Tongue (tissue), 2 donors: ENCODE data around the gene OGDH. TPM values are rescaled to one million over a fixed set of nuclear protein-coding genes. Genes with fewer than 3 reads are reported as not detected.
"Not testable (repeated sequence)": the region's sequence is repeated elsewhere in the genome, so short reads cannot be mapped to it uniquely, and the experiment has no call there.

ENCODE experiments used
- DNase-seq: peaks from one replicate; pipeline ENCODE4 v3.0.0-alpha.2; 2015
- total RNA-seq: library from RNA; depleted of rRNA; stranded (reverse); fragments of >200 nt; gene quantifications from one replicate; pipeline ENCODE4 v1.2.3, GENCODE V29; 2014

OGDH gene
- total RNA-seq, 1 donor from 2014 or later: 198 TPM

DNA sequence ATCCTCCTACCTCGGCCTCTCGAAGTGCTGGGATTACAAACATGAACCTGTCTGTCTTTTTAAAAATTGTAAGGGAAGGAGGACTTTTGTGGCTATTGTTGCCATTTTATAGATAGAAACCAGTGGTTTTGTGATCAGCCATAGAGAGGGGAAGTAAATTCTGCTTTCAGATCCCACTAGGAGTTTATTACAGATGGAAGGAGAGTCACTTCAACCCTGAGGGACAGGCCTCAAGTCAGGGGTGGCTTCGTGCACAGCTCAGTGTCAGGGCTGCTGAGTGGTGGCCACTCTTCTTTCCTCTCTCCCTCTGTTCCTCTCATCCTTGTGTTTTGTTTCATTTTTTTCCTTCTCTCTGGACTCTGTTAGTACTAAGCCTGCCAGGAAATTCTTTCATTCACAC, 60.8 kb downstream of the OGDH start:
- no peak for DNase-seq

- DNase-seq: no peak
Measured at GRCh38 chr7:44671069-44671468, 64.6 kb downstream of the OGDH start.

GRCh38 chr7:44673324-44673723, 66.9 kb downstream of the OGDH start:
- no peak for DNase-seq

DNA sequence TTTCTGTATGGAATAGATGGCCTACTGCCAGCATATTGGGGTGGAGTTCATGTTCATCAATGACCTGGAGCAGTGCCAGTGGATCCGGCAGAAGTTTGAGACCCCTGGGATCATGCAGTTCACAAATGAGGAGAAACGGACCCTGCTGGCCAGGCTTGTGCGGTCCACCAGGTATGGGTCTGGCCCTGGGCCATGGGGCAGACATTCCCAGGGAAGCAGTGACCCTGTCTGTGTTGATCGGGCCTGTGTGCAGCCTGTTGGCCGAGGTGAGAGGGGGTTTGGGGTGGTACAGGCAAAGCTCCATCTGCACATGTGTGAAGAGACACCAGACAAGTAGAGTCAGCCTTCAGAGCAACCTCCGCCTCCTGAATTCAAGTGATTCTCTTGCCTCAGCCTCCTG, 67.3 kb downstream of the OGDH start:
- DNase-seq: no peak

GRCh38 chr7:44674381-44674780, 68.0 kb downstream of the OGDH start:
- DNase-seq: no peak

DNA sequence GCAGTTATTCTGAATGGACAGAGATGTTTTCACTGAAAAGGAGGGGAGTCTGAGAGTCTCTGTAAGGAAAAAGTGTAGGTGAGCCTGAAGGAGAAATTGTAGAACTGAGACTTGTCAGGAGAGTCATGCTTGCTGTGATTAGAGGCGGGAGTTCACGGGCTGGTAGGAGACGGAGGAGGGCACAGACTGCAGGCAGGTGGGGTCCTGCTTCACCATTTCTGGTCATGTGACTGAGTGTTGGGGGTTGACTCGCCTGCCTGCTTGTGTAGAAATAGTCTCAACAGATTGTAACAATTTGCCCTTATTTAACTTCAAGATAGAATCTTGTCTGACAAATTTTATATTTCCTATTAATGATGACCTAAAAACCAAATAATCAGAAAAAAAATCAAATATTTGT, 70.3 kb downstream of the OGDH start:
- DNase-seq: no peak

- DNase-seq: no peak
Measured at GRCh38 chr7:44678101-44678470, 71.7 kb downstream of the OGDH start.

DNA sequence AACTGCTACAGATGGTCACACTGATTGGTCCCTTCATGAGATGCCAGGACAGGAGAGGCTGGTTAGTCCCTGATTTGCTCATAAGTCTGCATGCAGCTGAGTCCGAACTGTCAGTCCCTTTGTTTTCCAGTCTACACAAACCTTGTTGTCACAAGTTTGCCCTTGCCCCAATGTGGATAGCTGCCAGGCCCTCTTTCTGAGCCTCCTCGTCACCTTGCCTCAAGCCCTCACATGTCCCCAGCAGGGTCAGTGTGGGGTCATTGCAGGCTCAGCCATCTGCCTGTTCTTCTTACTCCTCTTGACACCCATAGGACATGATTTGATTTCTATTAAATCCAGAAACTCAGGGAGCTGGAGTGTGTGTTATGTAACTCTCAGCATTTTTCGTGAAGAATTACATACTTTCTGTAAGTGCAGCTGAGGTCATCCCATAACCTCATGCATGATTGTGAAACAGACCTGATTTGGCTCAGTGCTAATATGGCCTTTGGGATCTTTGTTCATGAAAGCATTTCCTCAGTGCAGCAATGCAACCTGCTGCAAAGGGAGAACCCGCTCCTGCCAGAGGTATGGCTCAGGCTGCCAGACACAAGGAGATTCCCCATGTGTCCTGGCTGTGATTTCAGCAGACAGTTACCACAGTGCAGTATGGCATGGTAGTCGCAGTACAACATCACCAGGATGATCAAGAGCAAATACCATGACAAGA, 72.2 kb downstream of the OGDH start:
- DNase-seq: peak; percentile 15

DNA sequence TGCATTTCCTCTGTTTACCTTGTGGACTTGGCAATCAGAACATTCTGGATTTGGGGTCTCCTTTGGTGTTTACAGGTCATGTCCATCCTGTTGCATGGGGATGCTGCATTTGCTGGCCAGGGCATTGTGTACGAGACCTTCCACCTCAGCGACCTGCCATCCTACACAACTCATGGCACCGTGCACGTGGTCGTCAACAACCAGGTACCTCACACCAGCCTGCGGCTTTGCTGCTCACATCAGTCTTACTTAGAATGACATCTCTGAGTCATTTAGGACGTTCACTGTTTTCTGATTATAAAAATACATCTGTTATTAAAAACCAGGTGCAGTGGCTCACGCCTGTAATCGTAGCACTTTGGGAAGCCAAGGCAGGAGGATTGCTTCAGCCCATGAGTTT, 75.2 kb downstream of the OGDH start:
- no peak for DNase-seq

- no peak for DNase-seq
Measured at GRCh38 chr7:44685723-44686122, 79.3 kb downstream of the OGDH start.

GRCh38 chr7:44689427-44689826, 83.0 kb downstream of the OGDH start:
- DNase-seq: no peak

DNA sequence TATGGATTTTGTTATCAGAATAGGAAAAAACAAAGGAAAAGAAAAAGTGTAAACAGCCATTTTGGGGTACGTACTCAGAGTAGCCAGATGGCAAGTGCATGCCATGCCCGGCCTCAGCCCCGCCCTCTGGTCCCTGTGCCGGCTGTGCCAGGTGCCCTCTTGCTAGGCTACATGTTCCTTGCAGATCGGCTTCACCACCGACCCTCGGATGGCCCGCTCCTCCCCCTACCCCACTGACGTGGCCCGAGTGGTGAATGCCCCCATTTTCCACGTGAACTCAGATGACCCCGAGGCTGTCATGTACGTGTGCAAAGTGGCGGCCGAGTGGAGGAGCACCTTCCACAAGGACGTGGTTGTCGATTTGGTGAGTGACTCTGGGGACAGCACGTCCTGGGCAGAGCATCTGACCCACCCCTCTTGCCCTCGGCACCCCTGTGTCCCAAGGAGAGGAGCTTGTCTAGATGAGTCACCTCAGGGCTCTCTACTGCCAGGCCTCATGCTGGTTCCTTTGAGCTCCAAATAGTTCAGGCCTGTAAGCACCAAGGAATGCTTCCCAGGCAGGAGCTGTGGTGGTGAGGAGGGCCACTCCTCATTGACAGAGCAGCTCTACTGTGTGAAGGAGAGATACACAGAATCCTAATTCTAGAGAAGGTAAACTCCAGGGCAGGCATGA, 87.3 kb downstream of the OGDH start:
- no peak for DNase-seq

DNA sequence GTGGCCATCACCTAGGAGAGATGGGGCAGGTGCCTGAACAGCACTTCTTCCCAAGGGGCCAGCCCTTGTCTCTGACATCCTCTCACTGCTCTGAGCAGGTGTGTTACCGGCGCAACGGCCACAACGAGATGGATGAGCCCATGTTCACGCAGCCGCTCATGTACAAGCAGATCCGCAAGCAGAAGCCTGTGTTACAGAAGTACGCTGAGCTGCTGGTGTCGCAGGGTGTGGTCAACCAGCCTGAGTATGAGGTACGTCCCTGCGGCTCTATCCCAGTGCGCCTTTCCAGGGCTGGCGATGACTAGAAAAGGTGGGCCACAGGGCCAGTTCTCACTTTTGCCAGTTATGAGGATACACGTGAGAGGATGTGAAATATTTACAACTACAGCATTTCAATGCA, 87.9 kb downstream of the OGDH start:
- DNase-seq: no peak

GRCh38 chr7:44694766-44695165, 88.3 kb downstream of the OGDH start:
- DNase-seq: no peak

- no peak for DNase-seq
Measured at GRCh38 chr7:44695756-44696155, 89.3 kb downstream of the OGDH start.

DNA sequence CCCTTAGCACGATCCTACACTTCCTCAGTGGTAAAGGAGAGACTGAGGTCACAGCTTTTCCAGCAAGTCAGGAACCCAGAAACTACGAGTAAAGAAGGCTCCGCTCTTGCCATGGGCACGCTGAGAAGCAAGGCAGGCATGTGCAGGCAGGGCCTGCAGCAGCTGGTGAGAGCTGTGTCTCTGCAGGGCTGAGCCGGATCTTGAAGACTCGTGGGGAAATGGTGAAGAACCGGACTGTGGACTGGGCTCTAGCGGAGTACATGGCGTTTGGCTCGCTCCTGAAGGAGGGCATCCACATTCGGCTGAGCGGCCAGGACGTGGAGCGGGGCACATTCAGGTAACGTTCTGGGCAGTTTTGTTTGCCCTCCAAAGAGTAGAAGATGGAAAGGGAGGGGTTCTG, 90.3 kb downstream of the OGDH start:
- no peak for DNase-seq

- no peak for DNase-seq
Measured at GRCh38 chr7:44697136-44698045, 91.0 kb downstream of the OGDH start.

DNA sequence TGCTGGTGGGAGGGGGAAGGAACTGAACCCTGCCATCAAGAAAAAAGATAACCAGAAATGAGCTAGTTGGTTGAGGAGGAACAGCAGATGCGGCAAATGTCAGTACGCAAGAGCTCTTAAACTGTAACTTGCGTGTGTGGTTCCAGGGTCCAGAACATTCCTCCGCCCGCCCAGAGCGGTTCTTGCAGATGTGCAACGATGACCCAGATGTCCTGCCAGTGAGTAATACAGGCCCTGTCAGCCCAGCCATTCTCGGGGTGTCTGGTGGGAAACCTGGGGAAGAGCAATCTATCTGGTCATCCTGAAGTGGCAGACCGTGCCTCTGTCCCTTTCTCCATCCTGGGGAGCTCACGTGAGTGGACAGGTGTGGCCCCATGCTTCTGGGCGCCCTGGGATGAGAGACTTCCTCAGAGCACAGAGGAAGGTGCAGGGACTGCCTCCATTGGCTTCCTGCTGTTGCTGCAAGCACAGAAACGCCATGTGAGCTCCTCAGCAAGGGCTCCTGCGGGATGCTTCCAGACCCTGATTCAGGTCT, 91.7 kb downstream of the OGDH start:
- no peak for DNase-seq

GRCh38 chr7:44699598-44699997, 93.2 kb downstream of the OGDH start:
- DNase-seq: not testable (repeated sequence)

- no peak for DNase-seq
Measured at GRCh38 chr7:44700322-44700721, 93.9 kb downstream of the OGDH start.

DNA sequence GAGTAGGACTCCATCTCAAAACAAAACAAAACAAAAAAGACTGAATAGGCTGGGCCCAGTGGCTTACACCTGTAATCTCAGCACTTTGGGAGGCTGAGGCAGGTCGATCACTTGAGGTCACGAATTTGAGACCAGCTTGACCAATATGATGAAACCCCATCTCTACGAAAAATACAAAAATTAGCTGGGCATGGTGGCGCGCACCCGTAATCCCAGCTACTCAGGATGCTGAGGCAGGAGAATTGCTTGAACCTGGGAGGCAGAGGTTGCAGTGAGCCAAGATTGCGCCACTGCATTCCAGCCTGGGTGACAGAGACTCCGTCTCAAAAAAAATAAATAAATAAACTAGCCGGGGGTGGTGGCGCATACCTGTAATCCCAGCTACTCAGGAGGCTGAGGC, 97.0 kb downstream of the OGDH start:
- not testable (repeated sequence) for DNase-seq

DNA sequence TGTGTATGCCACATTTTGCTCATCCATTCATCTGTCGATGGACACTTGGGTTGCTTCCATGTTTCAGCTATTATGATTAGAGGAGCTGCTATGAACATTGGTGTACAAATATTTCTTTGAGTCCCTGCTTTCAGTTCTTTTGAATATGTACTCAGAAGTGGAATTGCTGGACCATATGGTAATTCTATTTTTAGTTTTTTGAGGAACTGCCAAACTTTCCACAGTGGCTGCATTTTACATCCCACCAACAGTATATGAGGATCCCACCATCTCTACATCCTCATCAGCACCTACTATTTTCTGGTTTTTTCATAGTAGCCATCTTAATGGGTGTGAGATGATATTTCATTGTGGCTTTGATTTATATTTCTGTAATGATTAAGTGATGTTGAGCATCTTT, 97.5 kb downstream of the OGDH start:
- DNase-seq: peak; percentile 40

DNA sequence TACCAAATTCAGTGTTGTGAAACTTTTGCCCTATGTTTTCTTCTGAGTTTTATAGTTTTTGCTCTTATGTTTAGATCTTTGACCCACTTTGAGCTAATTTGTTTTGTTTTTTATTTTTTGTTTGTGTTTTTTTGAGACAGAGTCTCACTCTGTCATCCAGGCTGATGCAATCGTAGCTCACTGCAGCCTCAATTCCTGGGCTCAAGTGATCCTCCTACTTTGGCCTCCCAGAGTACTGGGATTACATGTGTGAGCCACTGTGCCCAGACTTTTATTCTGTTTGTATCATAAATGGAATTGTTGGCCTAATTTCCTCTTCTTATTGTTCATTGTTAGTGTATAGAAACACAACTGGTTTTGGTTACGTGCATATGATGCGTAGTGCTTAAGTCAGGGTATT, 99.0 kb downstream of the OGDH start:
- DNase-seq: no peak
